Putamen (tissue), 1 donor: Measurements from ENCODE around the gene LAMA3.

Experiments
- DNase-seq: peaks from one replicate; pipeline ENCODE4 v3.0.0-alpha.2; 2016; ENCODE audit warnings: low spot score

LAMA3 gene

DNA sequence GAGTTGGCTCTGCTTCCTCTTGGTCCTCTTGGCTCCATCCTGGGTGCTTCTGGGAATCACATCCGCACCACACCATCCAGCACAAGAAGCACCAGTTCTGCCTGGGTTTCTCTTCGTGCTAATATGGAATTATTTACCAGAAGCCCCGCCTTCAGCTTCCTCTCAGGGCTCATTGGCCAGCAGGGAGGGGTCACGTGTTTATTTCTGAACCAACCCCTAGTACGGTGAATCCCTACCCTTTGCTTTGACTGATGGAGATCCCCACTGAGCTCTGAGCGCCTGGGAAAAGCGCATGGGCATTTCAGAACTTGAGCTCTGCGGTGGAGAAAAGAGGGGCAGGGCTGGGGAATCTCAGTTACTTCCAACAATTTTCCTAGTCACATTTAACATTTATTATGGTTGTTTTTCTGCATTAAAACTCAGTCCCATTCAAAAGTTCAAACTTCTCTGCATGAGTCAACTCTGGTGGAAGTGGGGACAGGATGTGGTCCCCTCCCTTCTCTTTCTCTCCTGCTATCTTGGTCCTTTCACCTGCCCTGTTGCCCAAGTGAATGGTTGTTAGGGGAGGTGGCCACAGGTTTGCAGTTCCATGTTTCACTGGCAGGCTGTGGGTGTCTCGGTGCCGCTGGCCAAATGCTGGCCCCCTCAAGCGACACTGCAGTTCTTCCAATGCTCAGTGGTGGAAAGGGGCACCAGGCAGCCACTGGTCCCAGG lies 248.9 kb downstream of the LAMA3 start:
- DNase-seq: no peak

DNA sequence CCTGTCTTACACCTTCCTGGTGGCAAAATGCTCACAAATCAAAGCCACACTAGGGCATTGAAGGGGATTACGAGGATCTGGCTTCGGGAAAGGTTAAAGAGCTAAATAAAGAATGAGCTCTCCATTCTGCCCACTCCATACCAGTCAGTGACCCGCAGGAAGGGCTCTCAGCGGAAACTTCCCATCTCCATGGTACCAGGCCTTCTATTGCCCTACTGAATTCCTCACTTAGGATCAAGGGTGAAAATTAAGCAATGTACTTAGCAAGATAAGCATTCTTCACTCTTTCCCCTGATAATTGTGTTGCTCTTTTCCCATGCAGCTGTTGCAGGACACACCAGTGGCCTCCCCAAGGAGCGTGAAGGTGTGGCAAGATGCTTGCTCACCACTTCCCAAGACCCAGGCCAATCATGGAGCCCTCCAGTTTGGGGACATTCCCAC lies 249.7 kb downstream of the LAMA3 start:
- no peak for DNase-seq

DNA sequence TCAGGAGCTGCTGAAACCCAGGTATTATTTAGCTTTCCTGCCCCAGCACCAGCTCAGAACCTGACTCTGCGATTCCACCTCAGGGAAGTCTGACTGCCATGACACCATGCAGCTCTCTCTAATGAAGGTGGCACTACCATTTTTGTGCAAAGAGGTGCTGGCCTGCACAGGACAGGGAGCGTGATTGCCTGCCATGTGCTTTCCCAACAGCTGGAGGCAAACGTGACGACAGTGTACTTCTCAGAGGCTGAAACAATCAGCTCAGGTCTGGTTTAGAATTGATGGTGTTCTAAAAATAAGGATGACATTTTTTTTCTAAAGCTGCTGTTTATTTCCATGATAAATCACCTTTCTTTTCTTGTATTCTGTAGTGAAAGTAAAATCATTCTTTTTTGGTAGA lies 250.1 kb downstream of the LAMA3 start:
- no peak for DNase-seq

DNA sequence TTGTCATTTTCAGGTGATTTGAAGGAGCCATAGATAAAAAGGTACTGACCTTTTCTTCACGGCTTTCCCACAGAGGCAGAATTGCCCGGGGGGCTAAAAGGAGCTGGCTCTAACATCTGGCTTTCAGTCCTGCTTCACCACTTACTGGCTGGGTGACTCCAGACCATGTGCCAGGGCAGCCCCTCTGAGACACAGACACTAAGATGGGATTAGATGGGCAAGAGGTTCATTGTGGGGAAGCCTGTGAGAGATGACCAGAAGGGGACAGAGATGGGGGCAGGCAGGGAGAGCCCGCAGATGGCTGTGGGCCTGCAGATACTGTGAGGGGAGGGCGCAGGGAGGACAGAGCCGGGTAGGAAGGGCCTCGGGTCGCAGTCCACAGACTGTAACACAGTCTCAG lies 250.6 kb downstream of the LAMA3 start:
- no peak for DNase-seq

DNA sequence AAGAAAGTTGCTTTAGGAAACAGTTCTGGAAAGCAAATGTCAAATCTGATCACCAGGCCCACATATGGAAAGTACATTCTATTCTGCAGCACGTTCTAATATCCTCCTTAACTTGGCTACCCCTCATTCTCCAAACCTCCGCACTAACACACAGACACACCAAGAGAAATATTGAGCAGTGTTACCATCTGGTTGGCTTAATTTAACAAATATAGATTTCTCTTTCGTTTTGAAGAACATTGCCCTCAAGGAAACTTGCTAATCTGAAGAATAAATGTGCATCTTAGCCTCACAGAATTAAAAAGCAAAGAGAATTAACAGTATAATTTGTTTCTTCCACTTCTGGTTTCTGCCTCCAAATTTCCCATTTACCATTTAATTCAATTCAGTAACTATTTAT lies 252.5 kb downstream of the LAMA3 start:
- DNase-seq: no peak

DNA sequence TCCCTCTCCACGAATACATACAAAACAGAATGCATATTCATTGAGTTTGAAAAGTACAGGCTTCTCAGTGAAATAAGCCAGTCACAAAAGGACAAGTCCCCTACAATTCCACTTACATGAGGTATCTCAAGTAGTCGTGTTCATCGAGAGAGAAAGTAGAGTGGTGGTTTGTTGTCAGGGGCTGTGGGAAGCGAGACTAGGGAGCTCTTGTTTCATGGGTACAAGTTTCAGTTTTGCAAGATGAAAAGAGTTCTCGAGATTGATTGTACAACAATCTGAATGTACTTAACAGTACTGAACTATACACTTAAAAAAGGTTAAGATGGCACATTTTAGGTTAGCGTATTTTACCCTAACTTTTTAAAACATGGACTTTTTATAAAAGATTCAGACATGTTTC lies 253.9 kb downstream of the LAMA3 start:
- no peak for DNase-seq

DNA sequence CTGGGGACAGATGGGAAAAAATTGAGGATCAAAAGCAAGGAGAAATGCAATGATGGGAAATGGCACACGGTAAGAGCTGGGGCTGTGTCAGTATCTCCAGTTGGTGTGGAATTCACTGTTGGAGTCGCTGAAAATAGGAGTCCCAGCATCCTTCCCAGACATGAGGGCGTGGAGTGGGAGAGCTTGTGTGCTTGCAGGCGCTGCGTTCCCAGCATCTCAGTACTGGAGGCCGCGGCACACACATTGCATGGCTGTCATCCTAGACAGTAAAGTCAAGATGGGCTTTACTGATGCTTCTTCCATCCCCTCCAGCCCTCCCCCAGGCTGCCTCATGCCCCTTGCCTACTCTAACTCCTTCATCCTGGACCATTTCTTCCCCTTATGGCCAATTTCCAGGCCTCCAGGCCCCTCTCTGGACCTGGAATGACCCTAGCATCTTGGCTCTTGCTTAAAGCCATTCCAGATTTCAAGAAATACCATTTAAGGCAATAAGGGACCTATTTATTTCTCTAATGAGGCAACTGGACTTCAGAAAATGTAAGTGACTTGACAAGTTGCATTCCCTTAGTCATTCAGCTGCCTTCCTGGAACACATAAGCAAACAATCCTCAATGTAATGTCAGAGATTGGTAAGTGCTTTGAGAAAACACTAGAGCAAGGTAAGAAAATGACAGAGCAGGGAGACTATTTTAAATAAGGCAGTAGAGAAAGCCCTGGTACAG lies 254.8 kb downstream of the LAMA3 start:
- no peak for DNase-seq

DNA sequence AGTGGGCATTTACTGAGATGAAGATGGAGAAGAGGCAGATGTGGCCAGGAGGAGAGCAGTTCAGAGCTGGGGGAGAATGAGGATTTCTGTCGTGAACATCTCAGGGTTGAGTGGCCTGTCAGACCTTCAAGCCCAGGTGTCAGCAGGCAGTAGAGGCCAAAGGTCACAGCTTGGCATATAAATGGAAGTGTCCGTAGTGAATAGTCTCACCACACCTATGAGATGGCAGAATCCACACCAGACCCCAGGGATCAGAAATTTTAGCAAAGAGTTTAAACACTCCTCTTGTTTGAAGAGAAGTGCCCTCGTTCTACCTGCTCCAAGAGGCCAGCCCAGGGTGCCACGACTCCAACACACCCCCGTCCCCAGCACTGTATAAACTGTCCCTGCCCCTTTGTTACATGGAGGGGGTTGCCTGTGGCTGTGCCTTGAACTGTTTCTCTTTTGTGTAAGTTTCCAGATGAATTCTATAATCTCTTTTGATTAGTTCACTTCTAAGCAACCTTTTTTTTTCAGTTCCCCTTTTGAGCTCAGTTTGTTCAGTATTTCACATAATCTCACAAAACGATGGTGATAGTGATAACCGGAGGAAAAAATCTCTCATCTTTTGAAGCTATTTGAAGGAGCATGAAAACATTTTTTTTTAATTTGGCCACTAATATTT lies 256.3 kb downstream of the LAMA3 start:
- DNase-seq: no peak

DNA sequence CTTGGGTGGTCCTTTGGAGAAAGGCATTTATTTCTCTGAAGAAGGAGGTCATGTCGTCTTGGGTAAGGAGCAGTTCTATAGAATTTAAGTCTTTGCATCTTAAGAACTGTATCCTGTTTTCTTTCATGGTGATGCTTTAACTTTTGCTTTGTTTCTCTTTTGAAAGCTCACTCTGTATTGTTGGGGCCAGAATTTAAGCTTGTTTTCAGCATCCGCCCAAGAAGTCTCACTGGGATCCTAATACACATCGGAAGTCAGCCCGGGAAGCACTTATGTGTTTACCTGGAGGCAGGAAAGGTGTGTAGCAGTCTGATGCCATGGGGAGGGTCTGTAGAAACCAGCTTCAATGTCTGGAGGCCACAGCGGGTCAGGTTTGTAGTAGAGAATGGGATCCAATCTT lies 260.6 kb downstream of the LAMA3 start:
- no peak for DNase-seq

DNA sequence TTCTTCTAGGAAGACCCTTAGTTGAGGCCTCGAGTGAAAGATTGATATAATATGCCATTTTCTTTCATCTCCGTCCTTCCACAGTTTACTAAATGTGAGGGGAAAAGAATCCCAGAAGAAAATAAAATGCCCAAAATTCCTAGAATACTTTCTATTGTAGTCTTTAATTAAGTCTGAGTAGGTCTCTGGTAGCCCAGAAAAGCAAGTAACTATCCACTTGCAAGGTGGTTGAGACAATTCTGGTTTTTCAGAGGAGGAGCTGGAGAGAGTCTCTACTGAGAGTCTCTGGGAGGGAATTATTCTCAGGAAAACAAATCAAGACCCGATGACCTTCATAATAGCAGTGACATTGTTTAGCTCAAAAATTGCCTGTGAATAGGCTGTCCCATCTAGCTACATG lies 261.4 kb downstream of the LAMA3 start:
- DNase-seq: no peak

DNA sequence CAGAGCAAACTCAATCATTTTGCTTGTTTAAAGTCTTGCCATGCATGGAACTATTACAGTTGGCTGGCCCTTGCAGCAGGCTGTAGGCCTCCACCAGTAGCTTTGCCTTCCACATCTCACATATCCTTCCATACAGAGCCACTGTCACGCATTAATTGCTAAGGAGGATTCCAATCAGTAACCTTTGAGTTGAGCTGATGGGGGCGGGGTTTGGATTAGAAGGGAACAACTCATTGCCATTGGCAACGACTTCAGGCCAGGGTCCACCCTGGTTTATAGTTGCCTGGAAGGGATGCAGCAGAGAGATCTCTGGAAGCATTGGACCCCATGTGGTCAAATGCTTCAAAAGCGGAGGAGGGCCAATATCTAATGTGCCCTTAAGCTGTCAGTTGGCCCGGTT lies 262.0 kb downstream of the LAMA3 start:
- DNase-seq: no peak

DNA sequence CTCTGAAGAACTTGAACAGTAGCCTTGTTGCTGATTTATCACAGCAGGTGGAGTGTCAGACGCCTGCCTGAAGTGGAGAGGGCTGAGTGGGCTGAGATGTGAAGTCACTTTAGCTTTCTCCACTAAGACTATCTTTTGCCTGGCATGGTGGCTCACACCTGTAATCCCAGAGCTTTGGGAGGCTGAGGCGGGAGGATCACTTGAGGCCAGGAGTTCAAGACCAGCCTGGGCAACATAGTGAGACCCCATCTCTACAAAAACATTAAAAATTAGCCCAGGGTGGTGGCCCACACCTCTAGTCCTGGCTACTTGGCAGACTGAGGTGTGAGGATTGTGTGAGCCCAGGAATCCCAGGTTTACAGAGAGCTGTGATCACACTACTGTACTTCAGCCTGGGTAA lies 264.7 kb downstream of the LAMA3 start:
- DNase-seq: no peak

DNA sequence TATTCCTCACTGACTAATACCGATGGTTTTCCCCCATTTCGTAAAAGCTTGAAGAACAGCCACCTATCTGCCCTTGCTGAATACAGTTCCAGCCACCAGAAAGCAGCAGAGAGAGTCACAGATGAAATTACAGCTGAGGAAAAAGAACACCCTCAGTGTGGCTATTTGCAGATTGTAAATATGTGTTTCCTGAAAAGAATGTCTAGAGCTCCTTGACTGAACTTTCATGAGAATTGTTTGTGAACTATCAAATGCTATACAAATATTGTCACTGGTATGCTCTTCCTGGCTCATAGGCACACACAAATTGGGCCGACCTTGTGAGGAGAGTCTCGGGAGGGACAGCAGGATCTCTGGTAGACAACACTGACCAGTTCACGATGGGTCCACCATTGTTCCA lies 267.2 kb downstream of the LAMA3 start:
- no peak for DNase-seq

DNA sequence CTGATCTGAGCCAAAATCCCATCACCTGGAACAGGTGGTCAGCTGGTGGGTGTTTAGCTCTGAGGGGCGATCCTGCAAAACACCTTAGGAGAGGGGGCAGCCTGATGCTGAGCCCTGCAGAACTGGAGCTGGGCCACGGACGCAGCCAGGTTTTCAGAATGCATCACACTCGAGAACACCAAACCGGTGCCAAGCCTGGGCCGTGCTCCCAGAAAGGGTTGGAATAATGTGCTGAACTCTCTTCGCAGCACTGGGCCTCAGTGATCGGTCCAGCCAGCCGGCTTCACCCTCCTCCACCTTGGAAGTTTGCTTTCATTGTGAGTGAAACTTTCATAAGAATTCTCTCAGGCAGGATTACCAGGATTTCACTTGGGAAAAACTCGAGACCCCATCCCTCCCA lies 268.8 kb downstream of the LAMA3 start:
- peak; percentile 55 for DNase-seq

DNA sequence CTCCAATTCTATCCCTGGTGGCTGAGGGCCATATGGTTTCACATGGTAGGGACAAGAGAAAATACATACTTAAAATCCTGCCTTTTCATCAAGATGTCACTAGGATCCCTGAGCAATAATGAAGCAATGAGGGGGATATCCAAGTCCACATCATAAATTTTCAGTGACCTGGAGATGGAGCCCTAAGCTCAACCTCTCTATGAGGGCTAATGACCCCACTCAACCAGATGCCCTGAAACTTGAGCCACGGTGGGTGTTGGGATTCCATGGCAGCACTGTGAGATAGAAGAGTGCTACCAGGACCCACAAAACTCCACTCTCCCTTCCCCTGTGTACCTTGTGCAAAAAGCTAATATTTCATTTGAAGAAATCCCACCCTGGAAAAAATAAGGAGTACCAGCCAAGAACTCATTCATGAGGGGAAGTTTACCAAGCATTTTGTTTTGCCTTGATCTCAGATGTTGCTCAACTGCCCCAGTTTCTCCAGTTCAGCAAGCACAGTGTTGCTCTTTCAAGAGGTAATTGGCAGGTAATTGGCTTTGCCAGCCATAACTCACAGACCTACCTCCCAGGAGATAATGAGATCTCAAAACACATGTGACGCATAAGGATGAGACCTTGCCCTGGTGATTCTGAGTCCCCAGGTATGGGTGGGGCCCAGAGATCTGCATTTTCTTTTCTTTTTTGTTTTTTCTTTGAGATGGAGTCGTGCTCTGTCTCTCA lies 274.4 kb downstream of the LAMA3 start:
- DNase-seq: no peak

DNA sequence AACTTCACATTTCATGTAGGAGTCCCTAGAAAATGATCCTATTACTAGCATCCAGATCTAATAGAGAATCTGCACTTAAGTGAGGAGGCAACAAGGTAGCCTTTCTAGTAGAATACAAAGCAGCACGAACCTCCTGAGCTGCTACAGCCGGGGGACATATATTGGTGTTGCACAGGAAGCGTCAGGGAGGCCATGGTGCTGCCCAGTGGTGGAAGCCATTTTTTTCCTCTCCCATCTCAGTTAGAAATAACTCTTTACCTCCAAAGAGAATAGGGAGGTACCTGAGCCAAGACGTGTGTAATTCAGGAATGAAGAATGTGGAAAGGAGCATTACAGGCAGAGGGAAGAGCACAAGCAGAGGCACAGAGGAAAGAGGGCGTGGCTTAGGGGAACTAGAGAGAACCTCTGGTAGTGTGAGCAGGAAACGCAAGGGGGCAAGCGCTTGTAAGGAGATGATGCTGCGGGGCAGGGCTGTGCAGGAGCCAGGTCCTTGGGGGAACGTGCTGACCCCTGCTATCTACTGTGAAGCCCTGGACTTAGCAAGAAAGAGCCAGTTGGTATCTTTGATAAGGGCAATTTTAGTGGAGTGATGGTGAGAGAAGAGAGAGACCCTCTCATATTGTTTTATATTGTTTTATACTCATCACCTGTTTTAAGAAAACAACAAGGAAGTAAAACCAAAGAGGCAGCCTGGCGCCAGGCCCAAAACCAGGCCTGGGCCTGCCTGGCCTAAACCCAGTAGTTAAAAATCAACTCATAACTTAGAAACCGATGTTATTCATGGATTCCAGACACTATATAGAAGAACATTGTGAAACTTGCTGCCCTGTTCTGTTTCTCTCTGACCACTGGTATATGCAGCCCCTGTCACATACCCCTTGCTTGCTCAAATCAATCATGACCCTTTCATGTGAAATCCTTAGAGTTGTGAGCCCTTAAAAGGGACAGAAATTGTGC lies 275.3 kb downstream of the LAMA3 start:
- DNase-seq: no peak

DNA sequence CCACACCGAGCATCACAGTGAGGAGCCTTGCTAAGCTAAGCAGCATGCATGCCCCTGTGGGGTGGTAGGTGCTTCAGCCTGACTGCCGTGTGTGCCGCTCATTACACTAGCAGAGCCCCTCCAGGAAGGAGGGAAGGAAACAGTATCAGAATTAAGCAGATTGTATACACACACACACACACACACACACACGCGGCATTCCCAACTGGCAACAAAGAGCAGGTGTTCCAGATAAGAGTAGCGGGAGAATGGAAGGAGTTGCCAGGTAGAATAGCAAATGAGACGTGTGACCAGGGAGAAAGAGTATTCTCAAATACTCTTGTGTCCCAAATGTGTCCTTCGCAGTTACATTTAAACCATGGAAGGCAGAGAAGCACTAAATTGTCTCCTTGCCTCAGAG lies 277.7 kb downstream of the LAMA3 start:
- no peak for DNase-seq

DNA sequence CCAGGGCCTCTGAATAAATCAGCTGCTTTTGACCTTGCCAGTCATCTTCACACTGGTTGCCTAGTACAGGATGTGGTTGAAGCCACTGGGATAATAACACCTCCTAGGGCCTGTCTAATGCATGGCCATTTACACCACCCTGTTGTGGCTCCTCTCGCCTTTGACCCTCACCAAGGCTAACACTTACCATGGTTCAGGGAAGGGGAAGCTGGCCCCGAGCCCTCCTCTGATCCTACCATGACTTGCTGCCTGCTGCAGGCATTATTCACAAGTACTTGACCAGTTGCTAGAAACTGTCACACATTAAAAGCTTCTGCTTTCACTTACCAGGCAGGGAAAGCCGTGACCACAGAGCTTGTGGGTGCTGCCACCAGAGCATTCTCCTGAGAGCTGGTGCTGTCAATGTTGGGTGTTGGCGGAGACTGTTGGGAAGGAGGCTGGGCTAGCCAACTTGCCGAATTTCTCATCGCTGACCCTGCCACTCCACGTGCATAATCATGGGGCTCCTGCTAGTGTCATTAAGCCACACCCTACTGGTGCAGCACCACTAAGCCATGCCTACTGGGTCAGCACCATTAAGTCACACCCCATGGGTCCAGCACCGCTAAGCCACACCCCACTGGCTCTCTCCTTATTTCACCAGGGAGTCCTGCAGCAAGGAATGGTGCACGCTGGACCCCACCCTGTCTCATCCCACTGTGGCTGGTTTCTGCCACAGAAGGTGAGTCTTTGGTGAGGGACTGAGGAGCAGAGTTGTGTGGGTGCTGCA lies 278.3 kb downstream of the LAMA3 start:
- DNase-seq: no peak

DNA sequence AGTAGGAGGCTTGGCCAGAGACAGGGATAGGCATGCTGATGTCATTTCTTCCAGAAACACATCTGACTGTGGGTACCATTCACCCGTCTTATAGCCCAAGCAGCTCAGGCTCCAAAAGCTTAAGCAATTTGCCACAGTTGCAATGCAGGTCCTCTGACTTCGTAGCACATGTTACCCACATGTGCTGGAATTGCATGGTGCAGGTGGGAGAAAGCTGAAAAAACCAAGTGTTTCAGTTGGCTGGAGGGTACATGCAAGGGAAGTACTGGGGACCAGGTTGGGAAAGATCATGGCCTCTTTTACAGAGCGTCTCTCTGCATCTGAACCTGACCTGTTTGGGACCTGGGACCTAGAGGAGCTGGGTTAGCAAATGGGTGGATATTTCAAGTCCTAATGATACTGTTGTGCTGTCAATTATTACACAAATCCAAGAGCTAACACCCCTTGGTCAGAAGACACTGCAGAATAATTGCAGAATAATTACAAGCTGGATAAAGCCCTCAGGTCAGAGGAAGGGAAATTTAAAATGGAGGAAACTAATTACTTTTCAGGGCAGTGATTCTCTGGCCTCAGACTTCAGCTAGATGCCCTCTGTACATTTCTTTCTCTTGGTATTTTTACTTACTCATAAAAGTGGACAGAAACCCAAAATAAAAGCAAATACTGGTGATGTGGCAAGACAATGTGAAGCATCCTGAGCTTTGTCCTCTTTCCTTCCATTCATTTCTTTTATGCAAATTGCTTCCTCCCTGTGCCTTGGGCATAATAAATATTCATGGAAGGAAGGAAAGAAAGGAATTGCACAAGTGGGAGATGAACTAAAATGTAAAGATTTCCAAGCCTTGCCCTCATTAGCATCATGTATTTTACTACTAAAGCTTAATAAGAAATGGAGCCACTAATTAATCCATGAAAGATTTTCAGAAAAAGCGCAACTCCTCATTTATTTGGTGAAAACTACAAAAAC lies 279.7 kb downstream of the LAMA3 start:
- no peak for DNase-seq
